WTC11 (cell line): Measurements from ENCODE around the gene TRMU. TPM values are rescaled to one million over a fixed set of nuclear protein-coding genes. Genes with fewer than 3 reads are reported as not detected.
A peak's percentile ranks its signal among the peaks of the same experiment; 100 is the strongest.

Experiments used
- ATAC-seq: fragments of 200-7000 bp; cut with Tn5 transposase; 2 replicates; pipeline ENCODE4 v1.10.0; 2021; ENCODE audit warnings: mild to moderate bottlenecking, moderate library complexity
- CTCF ChIA-PET: fragments of 300-600 bp; sonication (Branson Sonifier 250); formaldehyde crosslinking; loops from one replicate; lab custom pipeline; 2021; ENCODE audit warnings: antibody characterized with exemption; lab: Charles Lee
- POLR2A ChIA-PET: fragments of 350-600 bp; sonication (Branson Sonifier 250); formaldehyde crosslinking; loops from one replicate; lab custom pipeline; 2021; ENCODE audit warnings: antibody characterized with exemption; lab: Charles Lee
- DNase-seq: peaks from one replicate; pipeline ENCODE4 v3.0.0; 2021; ENCODE audit warnings: low spot score
- H3K27ac Mint-ChIP-seq: 2 replicates; pipeline ENCODE4 v1.8.0; 2021; ENCODE audit warnings: mixed read lengths
- H3K27me3 Mint-ChIP-seq: 2 replicates; pipeline ENCODE4 v1.8.0; 2021; ENCODE audit warnings: low read depth, mild to moderate bottlenecking, moderate library complexity, mixed read lengths
- H3K36me3 Mint-ChIP-seq: 2 replicates; pipeline ENCODE4 v1.8.0; 2021; ENCODE audit warnings: mixed read lengths
- H3K4me1 Mint-ChIP-seq: 2 replicates; pipeline ENCODE4 v1.8.0; 2022; ENCODE audit warnings: mixed read lengths
- H3K4me3 Mint-ChIP-seq: 2 replicates; pipeline ENCODE4 v1.8.0; 2021; ENCODE audit warnings: mild to moderate bottlenecking, moderate library complexity, mixed read lengths
- H3K9me3 Mint-ChIP-seq: 2 replicates; pipeline ENCODE4 v1.8.0; 2021; ENCODE audit warnings: mixed read lengths
- ATF6 ChIP-seq: sonication (generic); formaldehyde crosslinking; IDR thresholded peaks from 2 replicates; pipeline ENCODE4 v1.8.1; 2023; ENCODE audit warnings: mild to moderate bottlenecking, missing genetic modification reagents
- CREB1 ChIP-seq: sonication (generic); formaldehyde crosslinking; IDR thresholded peaks from 2 replicates; pipeline ENCODE4 v1.8.0; 2023; ENCODE audit warnings: mild to moderate bottlenecking, missing genetic modification reagents
- JUN ChIP-seq: sonication (generic); formaldehyde crosslinking; IDR thresholded peaks from 2 replicates; pipeline ENCODE4 v1.8.0; 2023; ENCODE audit warnings: mild to moderate bottlenecking, missing genetic modification reagents
- KAT7 ChIP-seq: sonication (generic); formaldehyde crosslinking; IDR thresholded peaks from 2 replicates; pipeline ENCODE4 v1.8.1; 2023; ENCODE audit warnings: missing genetic modification reagents, mild to moderate bottlenecking, borderline replicate concordance
- MXD4 ChIP-seq: fragments of 250-450 bp; sonication (Bioruptor Pico); IDR thresholded peaks from 2 replicates; pipeline ENCODE4 v1.8.0; 2021; ENCODE audit warnings: mild to moderate bottlenecking, moderate library complexity, borderline replicate concordance
- NFYB ChIP-seq: sonication (generic); formaldehyde crosslinking; conservative IDR thresholded peaks from 2 replicates; pipeline ENCODE4 v1.8.0; 2022; ENCODE audit warnings: low read depth, missing genetic modification reagents
- ZBTB21 ChIP-seq: sonication (generic); formaldehyde crosslinking; IDR thresholded peaks from 2 replicates; pipeline ENCODE4 v1.8.1; 2023; ENCODE audit warnings: mild to moderate bottlenecking, missing genetic modification reagents, borderline replicate concordance
- ZNF263 ChIP-seq: sonication (generic); formaldehyde crosslinking; IDR thresholded peaks from 2 replicates; pipeline ENCODE4 v1.8.1; 2022; ENCODE audit warnings: low read depth, mild to moderate bottlenecking, moderate library complexity, missing genetic modification reagents
- total RNA-seq: library from RNA; stranded (reverse); gene quantifications from 3 replicates; pipeline ENCODE4 v1.2.3, GENCODE V29; 2021
- TF ChIP-seq, protein P1 (sequence below): fragments of 250-450 bp; sonication (Bioruptor Pico); IDR thresholded peaks from 2 replicates; pipeline ENCODE4 v1.8.0; 2021; ENCODE audit warnings: mild to moderate bottlenecking
- TF ChIP-seq, protein P2 (sequence below): fragments of 250-450 bp; sonication (Bioruptor Pico); IDR thresholded peaks from 2 replicates; pipeline ENCODE4 v1.9.0; 2021; ENCODE audit warnings: moderate library complexity, mild to moderate bottlenecking, inconsistent platforms, borderline replicate concordance
- TF ChIP-seq, protein P3 (sequence below): fragments of 250-450 bp; sonication (Bioruptor Pico); IDR thresholded peaks from 2 replicates; pipeline ENCODE4 v1.9.0; 2021; ENCODE audit warnings: mild to moderate bottlenecking

TRMU gene
- total RNA-seq, 1 experiment from 2014 or later: 103 TPM

DNA sequence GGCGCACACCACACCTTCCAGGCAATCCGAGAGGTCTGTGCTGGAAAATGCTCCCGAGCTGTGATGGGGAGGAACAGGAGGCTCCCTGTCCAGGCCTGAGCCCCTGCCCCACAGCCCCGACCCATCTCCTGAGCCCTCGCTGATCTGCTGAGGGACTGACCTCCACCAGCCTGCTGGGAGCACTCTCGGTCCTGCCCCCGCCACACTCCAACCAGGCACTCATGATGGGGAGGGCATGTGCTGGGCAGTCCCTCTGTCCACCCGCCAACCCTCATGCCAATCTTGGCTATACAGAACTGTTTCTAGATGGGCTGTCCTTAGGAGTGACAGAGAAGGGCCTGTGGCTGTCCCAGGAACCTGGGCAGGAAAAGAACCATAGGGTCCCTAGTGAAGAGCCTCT is 70.8 kb downstream of the TRMU start:
- H3K4me1 Mint-ChIP-seq: peaks cover 3% of the 10 kb centered on the region; the same call in 1 of the 2 replicates
- no peaks in the 10 kb centered on the region for H3K27me3 Mint-ChIP-seq
- ATAC-seq: no peak
- no peak for DNase-seq
- peaks cover 3% of the 10 kb centered on the region; the same call in 1 of the 2 replicates for H3K36me3 Mint-ChIP-seq
- CTCF ChIA-PET: interaction anchor here (0.7 to 2.9 kb wide), 2 partner anchors 32 to 39 kb away, joined by 3 to 7 read pairs; no protein-coding TSS in a partner anchor
- no peaks in the 10 kb centered on the region for H3K9me3 Mint-ChIP-seq
- H3K4me3 Mint-ChIP-seq: no peak overlapping the region
- TF ChIP-seq NFYB (CRISPR knock-in tag) (no peak), ZBTB21 (no peak), MXD4 (CRISPR knock-in tag) (no peak), CREB1 (no peak), JUN (CRISPR knock-in tag) (no peak), ZNF263 (CRISPR knock-in tag) (no peak), KAT7 (no peak)
- TF ChIP-seq, protein P1, sequence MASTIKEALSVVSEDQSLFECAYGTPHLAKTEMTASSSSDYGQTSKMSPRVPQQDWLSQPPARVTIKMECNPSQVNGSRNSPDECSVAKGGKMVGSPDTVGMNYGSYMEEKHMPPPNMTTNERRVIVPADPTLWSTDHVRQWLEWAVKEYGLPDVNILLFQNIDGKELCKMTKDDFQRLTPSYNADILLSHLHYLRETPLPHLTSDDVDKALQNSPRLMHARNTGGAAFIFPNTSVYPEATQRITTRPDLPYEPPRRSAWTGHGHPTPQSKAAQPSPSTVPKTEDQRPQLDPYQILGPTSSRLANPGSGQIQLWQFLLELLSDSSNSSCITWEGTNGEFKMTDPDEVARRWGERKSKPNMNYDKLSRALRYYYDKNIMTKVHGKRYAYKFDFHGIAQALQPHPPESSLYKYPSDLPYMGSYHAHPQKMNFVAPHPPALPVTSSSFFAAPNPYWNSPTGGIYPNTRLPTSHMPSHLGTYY (CRISPR knock-in tag): no peak
- TF ChIP-seq, protein P2, sequence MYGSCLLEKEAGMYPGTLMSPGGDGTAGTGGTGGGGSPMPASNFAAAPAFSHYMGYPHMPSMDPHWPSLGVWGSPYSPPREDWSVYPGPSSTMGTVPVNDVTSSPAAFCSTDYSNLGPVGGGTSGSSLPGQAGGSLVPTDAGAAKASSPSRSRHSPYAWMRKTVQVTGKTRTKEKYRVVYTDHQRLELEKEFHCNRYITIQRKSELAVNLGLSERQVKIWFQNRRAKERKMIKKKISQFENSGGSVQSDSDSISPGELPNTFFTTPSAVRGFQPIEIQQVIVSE (CRISPR knock-in tag): no peak
- POLR2A ChIA-PET: no interaction called here
- H3K27ac Mint-ChIP-seq: no peak overlapping the region

DNA sequence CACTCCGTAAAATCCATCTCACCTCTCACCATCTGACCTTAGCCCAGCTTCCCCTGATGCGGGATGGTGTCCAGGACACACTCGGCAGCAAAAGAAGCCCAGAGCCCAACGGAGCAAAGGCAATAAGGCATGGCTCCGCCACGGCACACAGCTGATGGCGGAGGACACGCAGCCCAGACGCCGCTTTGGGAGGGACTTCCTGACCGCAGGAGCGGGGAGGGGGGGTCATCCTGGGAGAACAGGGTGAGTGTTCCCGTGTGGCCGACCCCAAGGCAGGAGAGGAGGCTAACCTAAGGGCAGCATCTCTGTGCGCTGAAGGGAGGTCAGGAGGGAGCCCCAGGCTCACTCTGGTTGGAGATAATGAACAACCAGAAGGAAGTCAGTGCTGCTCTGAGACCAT is 71.3 kb downstream of the TRMU start:
- Mint-ChIP-seq H3K9me3 (no peaks in the 10 kb centered on the region), H3K4me1 (peaks cover 3% of the 10 kb centered on the region; the same call in 1 of the 2 replicates), H3K36me3 (peaks cover 3% of the 10 kb centered on the region; the same call in 1 of the 2 replicates), H3K4me3 (no peak overlapping the region), H3K27ac (peak overlapping the region; percentile 73), H3K27me3 (no peaks in the 10 kb centered on the region)
- ChIA-PET CTCF (interaction anchor here (2.9 kb wide), 1 partner anchor 39 kb away, joined by 7 read pairs; no protein-coding TSS in a partner anchor), POLR2A (no interaction called here)
- TF ChIP-seq, protein P3, sequence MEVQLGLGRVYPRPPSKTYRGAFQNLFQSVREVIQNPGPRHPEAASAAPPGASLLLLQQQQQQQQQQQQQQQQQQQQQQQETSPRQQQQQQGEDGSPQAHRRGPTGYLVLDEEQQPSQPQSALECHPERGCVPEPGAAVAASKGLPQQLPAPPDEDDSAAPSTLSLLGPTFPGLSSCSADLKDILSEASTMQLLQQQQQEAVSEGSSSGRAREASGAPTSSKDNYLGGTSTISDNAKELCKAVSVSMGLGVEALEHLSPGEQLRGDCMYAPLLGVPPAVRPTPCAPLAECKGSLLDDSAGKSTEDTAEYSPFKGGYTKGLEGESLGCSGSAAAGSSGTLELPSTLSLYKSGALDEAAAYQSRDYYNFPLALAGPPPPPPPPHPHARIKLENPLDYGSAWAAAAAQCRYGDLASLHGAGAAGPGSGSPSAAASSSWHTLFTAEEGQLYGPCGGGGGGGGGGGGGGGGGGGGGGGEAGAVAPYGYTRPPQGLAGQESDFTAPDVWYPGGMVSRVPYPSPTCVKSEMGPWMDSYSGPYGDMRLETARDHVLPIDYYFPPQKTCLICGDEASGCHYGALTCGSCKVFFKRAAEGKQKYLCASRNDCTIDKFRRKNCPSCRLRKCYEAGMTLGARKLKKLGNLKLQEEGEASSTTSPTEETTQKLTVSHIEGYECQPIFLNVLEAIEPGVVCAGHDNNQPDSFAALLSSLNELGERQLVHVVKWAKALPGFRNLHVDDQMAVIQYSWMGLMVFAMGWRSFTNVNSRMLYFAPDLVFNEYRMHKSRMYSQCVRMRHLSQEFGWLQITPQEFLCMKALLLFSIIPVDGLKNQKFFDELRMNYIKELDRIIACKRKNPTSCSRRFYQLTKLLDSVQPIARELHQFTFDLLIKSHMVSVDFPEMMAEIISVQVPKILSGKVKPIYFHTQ (CRISPR knock-in tag): no peak
- TF ChIP-seq ATF6 (CRISPR knock-in tag): no peak
- no peak for ATAC-seq
- no peak for DNase-seq

Other genes starting within 250 kb of the TRMU start
- gene PPARA, start 185.2 kb upstream of the TRMU start, total RNA-seq: 8.5 to 10.1 TPM (median 9.3 TPM) in 3 replicates
- 11.3 to 11.7 TPM (median 11.5 TPM) in 3 replicates for gene CDPF1, start 85.4 kb upstream of the TRMU start, total RNA-seq
- 0.02 to 0.07 TPM in 2 of 3 replicates, not detected in the other for gene PKDREJ, start 72.4 kb upstream of the TRMU start, total RNA-seq
- 20.7 to 29.2 TPM (median 27.5 TPM) in 3 replicates for gene TTC38, start 67.7 kb upstream of the TRMU start, total RNA-seq
- 45.4 to 56.1 TPM (median 45.4 TPM) in 3 replicates for gene GTSE1, start 38.8 kb upstream of the TRMU start, total RNA-seq
- gene CELSR1, start 201.9 kb downstream of the TRMU start, total RNA-seq: 16.8 to 20.8 TPM (median 19.9 TPM) in 3 replicates